HT1080 (cell line): ENCODE results near the gene FANK1. TPM values are rescaled to one million over a fixed set of nuclear protein-coding genes. Genes with fewer than 3 reads are reported as not detected.

Experiments used
- small RNA-seq: library from RNA; depleted of rRNA; stranded (forward); fragments of <200 nt; gene quantifications from one replicate; pipeline ENCODE3, GENCODE V24; 2014
- total RNA-seq: library from RNA; depleted of rRNA; stranded (reverse); fragments of >200 nt; shearing (Covaris generic); gene quantifications from 2 replicates; pipeline ENCODE4 v1.2.3, GENCODE V29; 2014; rRNA removed

FANK1 gene
- total RNA-seq, 1 experiment from 2014 or later = 0.42 TPM

Small RNAs within 50 kb of the gene (small RNA-seq; reads per million reads assigned to genes)
- gene GNG10P1 (not detected), gene RF00017 (not detected), gene RNU2-42P (not detected)

Other genes starting within 250 kb of the FANK1 start
- 0.27 TPM in 1 of 2 replicates, not detected in the other for gene TEX36, start 213.4 kb upstream of the FANK1 start, total RNA-seq
- gene EDRF1, start 176.9 kb upstream of the FANK1 start, total RNA-seq = 31.8 and 32.9 TPM in 2 replicates
- not detected in 2 replicates for gene MMP21, start 120.7 kb upstream of the FANK1 start, total RNA-seq
- 81.3 and 84.4 TPM in 2 replicates for gene UROS, start 73.3 kb upstream of the FANK1 start, total RNA-seq
- gene BCCIP, start 73.0 kb upstream of the FANK1 start, total RNA-seq = 91.3 and 104 TPM in 2 replicates
- 28.6 and 32.7 TPM in 2 replicates for gene DHX32, start 15.3 kb upstream of the FANK1 start, total RNA-seq